ENCODE data around the gene VASH2.
A peak's percentile ranks its signal among the peaks of the same experiment; 100 is the strongest.
"Not testable (repeated sequence)": the region's sequence is repeated elsewhere in the genome, so short reads cannot be mapped to it uniquely, and the experiment has no call there.

Gene VASH2

DNA sequence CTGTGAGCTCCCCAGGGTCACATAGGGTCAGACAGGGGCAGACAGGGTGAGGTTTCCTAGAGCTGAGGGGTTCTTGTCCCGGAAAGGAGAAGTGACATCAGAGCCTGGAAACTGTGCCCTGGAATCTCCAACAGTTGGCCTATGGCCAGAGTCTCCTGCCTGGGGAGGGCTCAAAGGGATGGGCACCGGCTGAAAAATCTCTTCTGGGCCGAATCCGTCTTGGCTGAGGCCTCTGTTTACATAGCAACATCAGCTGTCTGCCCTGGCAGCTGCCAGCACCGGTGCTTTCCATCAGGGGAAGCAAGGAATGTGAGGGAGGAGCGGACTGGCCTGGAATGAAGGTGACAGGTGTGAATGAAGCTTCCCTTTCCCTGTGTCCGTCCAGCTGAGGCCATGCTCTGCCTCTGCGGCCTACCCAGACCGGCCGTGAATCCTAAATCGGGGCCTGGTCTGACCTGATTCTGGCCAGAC lies 30.7 kb downstream of the VASH2 start:
- Mint-ChIP-seq H3K27ac (no peak overlapping the region), H3K4me1 (no peaks in the 10 kb centered on the region), H3K36me3 (no peaks in the 10 kb centered on the region), H3K4me3 (no peak overlapping the region), H3K9me3 (no peaks in the 10 kb centered on the region), H3K27me3 (peaks cover 2% of the 10 kb centered on the region)

DNA sequence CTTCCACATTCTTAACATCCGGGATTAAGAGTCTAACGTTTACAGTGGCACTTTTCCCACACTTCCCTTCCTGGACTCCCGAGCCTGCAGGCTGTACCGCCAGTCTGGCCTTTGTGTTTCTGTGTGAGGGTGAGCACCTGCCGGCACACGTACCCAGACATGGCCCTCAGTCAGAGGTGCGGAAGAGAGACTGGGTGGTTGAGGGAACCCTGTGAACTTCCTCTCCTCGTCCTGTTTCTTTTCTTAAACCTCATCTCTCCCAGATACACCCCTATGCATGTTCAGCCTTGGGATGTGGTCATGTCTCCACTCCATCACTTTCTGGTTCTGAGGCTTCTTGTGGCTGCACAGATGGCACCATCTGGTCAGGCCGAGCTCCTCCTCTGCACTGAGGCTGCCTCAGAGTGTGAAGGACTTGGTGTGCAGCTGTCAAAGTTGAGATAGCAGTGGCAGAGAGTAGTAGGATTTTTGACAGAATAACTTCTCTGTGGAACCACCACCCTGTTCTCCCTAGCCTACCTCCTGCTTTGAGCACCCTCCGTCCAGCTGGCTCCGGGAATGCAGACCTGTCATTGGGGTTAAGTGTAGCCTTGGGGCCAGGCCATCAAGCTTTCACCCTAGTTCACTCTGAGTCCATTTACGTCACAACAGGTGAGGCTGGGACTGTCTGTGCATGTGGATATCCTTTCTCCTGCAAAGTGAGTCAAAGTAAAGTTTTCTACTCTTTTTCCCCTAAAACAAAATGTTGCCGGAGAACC lies 31.4 kb downstream of the VASH2 start:
- H3K36me3 Mint-ChIP-seq: no peaks in the 10 kb centered on the region
- H3K27ac Mint-ChIP-seq: no peak overlapping the region
- H3K4me3 Mint-ChIP-seq: no peak overlapping the region

DNA sequence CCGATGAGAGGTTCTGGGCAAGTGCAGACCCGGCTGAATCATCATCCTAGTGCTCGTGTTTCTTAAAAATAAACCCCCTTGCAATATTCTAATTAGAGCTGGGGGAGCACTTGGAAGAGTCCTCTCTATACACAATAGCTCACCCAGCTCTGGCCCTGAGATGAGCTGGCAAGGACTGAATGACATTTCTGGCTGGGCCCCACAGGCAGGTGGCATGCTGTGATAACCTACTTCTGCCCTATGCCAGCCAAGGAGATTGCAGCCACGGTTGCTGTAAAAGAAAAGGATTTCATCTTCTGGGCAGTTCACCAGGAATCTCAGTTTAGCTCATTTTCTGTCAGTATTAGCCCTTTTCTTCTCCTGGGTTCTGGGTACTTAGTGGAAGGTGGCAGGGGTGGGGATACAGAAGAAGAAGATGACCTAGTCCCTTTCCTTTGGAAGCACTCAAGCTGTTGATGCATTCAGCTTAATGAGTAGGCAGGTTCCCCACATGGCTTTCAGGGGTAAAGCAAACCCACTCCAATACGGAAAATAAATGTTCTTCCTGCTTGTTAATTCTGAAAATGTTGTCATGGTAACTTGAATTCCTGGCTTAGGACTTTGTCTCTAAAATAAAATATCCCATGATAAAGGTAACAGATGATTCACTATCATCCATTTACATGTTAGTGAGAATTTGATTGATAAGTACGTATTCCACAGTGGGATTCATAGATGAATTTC lies 32.2 kb downstream of the VASH2 start:
- H3K9me3 Mint-ChIP-seq: no peaks in the 10 kb centered on the region
- no peak overlapping the region for H3K4me3 Mint-ChIP-seq
- H3K27me3 Mint-ChIP-seq: no peaks in the 10 kb centered on the region

More for the DNA sequence above, 31.4 kb downstream of the VASH2 start:
- Mint-ChIP-seq H3K9me3 (no peaks in the 10 kb centered on the region), H3K27me3 (no peaks in the 10 kb centered on the region), H3K4me1 (no peaks in the 10 kb centered on the region)

DNA sequence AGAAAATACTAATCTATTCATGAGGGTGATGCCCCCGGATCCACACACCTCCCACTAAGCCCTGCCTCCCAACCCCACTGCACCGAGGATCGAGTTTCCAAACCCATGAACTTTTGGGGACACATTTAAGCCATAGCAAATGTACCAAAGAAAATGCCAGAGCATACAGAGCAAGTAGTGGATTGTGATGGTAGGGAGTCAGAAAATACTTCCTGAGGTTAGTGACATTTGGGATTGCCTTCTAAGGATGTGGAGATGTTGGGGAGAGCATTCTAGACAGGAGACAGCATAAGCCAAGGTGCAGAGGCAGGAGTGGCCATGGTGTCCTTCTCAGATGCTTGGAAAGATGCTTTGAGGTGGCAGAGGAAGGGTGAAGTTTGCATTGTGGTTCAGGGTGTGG lies 33.1 kb downstream of the VASH2 start:
- Mint-ChIP-seq H3K27ac (no peak overlapping the region), H3K4me1 (no peaks in the 10 kb centered on the region), H3K4me3 (no peak overlapping the region), H3K36me3 (no peaks in the 10 kb centered on the region), H3K27me3 (no peaks in the 10 kb centered on the region), H3K9me3 (no peaks in the 10 kb centered on the region)

More for the DNA sequence above, 32.2 kb downstream of the VASH2 start:
- Mint-ChIP-seq H3K36me3 (no peaks in the 10 kb centered on the region), H3K4me1 (no peaks in the 10 kb centered on the region), H3K27ac (no peak overlapping the region)

DNA sequence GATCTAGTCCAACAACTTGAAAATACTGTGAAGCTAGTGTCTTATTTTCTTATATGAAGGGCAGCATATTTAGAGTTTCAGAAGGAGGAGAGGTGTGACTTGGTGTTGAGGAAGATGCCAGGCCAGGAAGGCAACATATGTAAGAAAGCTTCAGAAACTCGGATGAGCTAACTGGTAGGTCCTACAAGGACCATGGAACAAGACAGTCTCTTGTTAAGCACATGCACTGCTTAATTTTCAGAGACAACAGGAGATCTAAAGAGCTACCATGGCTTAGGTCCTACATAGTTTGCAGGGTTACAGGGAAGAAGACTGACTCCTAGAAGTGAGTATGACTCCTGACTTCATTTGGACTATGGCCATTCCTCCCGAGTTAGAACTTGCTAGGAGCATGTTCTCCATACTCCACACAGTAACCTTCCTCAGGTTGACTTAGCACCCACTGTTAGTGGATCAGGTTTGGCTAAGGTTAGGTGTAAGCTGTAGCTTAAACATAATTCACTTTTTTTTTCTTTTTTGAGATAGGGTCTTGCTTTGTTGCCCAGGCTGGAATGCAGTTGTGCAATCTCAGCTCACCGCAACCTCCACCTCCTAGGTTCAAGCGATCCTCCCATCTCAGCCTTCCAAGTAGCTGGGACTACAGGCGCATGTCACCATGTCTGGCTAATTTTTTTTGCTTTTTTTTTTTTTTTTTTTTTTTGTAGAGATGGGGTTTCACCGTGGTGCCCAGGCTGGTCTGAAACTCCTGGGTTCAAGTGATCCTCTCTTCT lies 34.4 kb downstream of the VASH2 start:
- Mint-ChIP-seq H3K4me3 (no peak overlapping the region), H3K27ac (no peak overlapping the region)

DNA sequence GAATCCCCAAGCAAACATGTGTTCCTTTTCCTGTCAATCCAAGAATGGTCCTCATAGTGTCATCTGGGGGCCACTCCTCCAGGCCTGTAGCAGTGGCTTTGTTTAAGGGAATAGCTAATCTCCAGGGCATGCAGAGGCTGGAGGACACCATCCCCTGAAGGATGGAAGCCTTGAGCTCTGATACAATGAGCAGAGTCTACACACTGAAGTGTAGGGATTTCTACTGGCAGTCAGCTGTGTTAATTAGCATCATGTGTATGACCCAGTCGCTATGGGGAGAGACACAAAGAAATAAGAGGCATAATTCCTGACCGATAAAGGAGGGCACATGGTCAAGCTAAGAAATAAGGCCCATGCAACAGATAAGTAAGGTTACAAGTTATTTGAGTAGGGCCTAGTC lies 36.2 kb downstream of the VASH2 start:
- H3K27ac Mint-ChIP-seq: no peak overlapping the region
- H3K9me3 Mint-ChIP-seq: no peaks in the 10 kb centered on the region
- H3K27me3 Mint-ChIP-seq: no peaks in the 10 kb centered on the region
- no peaks in the 10 kb centered on the region for H3K36me3 Mint-ChIP-seq
- peaks cover 10% of the 10 kb centered on the region for H3K4me1 Mint-ChIP-seq
- no peak overlapping the region for H3K4me3 Mint-ChIP-seq

More for the DNA sequence above, 34.4 kb downstream of the VASH2 start:
- peaks cover 1% of the 10 kb centered on the region for H3K4me1 Mint-ChIP-seq
- H3K9me3 Mint-ChIP-seq: no peaks in the 10 kb centered on the region
- no peaks in the 10 kb centered on the region for H3K27me3 Mint-ChIP-seq
- H3K36me3 Mint-ChIP-seq: no peaks in the 10 kb centered on the region

DNA sequence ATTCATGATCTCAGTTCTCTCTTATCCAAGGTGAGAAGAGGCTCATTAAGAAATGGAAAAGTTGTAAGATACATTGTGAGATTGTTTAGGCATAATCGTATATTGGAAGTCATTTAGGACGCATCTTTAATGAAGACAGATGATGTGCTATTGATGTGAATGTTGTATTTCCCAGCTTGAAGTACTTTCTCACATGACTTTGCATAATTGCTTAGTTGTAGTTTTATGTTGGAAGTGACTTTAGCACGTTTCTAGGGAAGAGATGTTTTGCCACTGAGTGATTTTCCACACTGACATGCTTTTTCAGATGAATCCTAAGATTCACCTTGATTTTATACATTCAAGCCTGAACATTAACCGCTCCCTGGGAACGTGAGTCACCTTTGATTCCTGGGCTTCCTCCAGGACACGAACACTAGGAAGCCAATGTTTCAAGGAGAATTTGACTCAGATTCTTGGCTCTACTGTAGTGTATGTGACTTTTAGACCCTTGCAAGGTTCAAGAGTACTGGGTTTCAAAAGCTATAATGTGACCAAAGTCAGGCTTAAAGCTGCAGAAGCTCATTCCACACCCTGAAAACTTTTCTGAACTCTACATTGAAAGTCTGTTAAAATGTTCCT lies 37.5 kb downstream of the VASH2 start:
- Mint-ChIP-seq H3K36me3 (peaks cover 1% of the 10 kb centered on the region), H3K4me1 (peaks cover 15% of the 10 kb centered on the region), H3K27me3 (no peaks in the 10 kb centered on the region), H3K9me3 (no peaks in the 10 kb centered on the region), H3K27ac (no peak overlapping the region), H3K4me3 (no peak overlapping the region)

DNA sequence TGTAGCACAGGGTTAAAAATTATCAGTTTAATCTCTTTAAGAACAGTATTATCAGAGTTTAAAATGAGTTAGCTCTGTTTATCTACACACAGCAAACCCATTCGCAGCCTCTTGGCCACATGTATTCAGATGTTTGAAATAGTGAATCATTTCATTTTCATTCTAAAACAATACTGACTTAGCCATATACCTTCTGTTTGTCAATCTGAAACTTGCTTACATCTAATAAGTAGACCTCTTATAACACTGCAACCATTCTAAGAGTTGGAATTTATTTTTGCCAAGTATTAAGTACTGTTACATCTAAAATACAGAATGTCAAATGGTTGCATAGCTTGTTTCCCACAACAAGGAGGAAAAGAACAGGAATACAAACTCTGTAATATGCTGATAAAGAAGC lies 39.9 kb downstream of the VASH2 start:
- H3K27me3 Mint-ChIP-seq: no peaks in the 10 kb centered on the region
- peaks cover 15% of the 10 kb centered on the region for H3K4me1 Mint-ChIP-seq
- H3K27ac Mint-ChIP-seq: no peak overlapping the region
- H3K4me3 Mint-ChIP-seq: no peak overlapping the region
- H3K9me3 Mint-ChIP-seq: no peaks in the 10 kb centered on the region
- peaks cover 5% of the 10 kb centered on the region for H3K36me3 Mint-ChIP-seq

DNA sequence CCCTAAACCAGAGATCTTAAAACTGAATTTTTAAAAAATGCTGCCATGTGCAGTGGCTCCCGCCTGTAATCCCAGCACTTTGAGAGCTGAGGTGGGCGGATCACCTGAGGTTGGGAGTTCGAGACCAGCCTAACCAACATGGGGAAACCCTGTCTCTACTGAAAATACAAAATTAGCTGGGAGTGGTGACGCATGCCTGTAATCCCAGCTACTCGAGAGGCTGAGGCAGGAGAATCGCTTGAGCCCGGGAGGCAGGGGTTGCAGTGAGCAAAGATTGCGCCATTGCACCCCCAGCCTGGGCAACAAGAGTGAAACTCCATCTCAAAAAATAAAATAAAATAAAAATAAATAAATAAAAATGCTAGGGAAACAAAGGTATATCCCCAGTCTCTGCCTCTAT lies 43.6 kb downstream of the VASH2 start:
- Mint-ChIP-seq H3K4me1 (peaks cover 20% of the 10 kb centered on the region), H3K36me3 (peaks cover 10% of the 10 kb centered on the region)
- not testable (repeated sequence) for H3K4me3 Mint-ChIP-seq, H3K27ac Mint-ChIP-seq, H3K27me3 Mint-ChIP-seq, H3K9me3 Mint-ChIP-seq

DNA sequence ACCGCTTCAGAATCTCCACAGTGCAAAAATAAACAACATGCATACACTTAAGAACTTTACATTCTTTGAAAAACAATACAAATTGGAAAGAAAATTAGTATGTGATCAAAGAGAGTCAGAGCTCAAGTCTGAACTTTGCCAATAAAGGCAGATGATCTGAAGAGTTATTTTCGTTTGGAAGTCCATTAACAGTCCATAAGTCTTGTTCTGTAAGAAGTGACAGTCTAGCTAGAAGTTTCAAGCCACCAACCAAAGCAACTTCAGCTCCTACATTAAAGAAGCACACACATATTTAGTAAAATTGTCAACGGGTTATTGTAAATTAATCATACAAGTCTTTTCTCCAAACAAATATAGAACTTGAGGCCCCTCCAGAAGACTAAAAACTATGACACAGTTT lies 44.6 kb downstream of the VASH2 start:
- H3K4me3 Mint-ChIP-seq: no peak overlapping the region
- H3K27me3 Mint-ChIP-seq: no peaks in the 10 kb centered on the region
- H3K27ac Mint-ChIP-seq: no peak overlapping the region
- H3K4me1 Mint-ChIP-seq: peaks cover 17% of the 10 kb centered on the region
- no peaks in the 10 kb centered on the region for H3K9me3 Mint-ChIP-seq
- H3K36me3 Mint-ChIP-seq: peaks cover 14% of the 10 kb centered on the region

DNA sequence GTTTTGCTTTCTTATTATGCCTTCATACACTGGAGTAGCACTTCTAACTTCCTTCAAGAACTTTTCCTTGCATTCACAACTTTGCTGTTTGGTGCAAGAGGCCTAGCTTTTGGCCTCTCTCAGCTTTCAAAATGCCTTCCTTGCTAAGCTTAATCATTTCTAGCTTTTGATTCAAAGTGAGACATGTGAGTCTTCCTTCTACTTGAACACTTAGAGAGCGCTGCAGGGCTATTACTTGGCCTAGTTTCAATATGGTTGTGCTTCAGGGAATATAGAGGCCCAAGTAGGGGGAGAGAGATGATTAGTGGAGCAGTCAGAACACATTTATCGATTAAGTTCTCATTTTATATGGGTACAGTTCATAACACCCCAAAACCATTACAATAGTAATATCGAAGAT lies 52.9 kb downstream of the VASH2 start:
- Mint-ChIP-seq H3K27me3 (no peaks in the 10 kb centered on the region), H3K27ac (peak overlapping the region; percentile 52), H3K4me1 (peaks cover 3% of the 10 kb centered on the region), H3K4me3 (no peak overlapping the region), H3K36me3 (peaks cover 9% of the 10 kb centered on the region), H3K9me3 (no peaks in the 10 kb centered on the region)

DNA sequence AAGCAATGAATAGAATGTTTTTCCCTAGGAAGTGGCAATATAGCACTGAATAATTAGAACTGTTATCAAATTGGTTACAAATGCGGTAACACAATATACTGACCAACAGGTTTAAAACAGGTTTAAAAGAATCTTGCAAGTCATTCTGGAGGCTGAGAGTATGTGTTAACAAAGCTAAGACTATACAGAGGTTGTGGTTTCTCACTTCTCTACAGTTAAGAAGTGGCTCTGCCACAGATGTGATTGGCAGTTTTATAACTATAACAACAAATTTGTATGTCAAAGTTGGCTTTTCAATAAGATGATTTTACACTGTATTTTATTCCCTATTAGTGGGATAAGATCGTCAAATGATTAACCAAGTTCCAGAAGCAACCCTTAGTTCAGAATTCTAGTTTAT lies 58.2 kb downstream of the VASH2 start:
- Mint-ChIP-seq H3K4me1 (peaks cover 37% of the 10 kb centered on the region), H3K9me3 (no peaks in the 10 kb centered on the region), H3K27me3 (no peaks in the 10 kb centered on the region), H3K27ac (no peak overlapping the region), H3K36me3 (peaks cover 10% of the 10 kb centered on the region), H3K4me3 (no peak overlapping the region)

DNA sequence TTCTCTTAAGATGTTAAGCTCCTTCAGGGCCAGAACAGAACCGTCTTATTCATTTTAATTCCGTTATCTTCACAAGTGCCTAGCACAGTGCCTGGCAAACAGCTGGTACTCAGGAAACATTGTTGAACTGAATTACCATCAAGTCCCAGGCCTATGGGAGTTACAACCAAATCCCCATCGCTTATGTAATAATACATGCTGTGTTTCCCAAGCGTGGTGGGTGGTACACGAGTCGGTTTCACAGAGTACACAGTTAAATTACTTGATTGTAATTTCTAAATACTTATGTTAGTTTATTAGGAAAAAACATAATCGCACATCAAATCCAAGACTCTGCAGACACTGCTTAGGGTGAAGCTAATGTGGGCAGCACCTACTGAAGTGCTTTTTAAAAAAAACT lies 64.3 kb downstream of the VASH2 start:
- Mint-ChIP-seq H3K4me3 (peak overlapping the region; percentile 100), H3K36me3 (peaks cover 6% of the 10 kb centered on the region), H3K27me3 (no peaks in the 10 kb centered on the region), H3K27ac (peak overlapping the region; percentile 100), H3K4me1 (peaks cover 43% of the 10 kb centered on the region), H3K9me3 (no peaks in the 10 kb centered on the region)

DNA sequence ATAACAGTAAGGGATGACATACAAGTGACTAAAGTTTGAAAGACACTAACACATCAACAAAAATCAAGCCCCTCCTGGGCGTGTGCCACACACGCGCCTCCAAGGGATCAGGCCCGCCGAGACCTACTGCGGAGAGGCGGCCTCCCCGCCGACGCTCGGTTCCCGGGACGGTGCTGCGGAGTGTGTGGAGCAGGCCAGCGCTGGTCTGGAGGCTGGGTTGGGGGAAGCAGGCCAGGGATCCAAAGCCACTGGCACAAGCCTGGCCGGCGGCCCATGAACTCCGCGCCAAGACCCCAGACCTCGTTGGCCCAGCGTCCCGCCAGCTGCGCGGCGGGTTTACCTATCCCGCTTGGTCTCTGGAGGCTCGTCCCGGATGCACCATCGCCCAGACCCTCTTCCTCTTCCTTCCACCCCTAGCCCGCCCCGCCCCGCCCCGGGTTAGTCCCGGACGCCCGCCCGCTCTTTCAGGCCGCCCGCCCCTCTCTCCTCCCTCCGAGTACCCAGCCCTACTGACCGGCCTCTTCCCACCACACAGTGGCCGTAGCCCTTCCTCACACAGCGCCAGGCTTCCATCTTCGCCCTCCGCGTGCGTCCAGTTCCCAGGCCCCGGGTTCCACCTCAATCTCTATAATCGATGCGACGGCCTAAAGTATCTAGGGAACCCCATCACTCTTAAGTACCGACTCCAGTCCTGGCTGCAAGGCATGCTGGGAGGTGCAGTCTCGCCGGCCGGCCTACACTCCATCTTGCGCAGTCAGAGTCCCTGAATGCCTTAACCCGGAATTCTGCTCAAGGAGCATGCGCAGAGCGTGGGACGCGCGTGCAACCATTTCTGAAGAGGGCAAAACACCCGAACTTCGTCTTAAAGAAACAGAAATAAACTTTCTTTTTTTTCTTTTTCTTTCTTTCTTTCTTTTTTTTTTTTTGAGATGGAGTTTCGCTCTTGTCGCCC lies 65.0 kb downstream of the VASH2 start, which contains the start of gene ANGEL2:
Gene ANGEL2, minus strand, starts transcription at position 769 of the 952 bp plus-strand sequence. Its CDS starts 196 bp downstream, at position 573.
- Mint-ChIP-seq H3K4me3 (peak within 1 kb of the TSS; percentile 100), H3K36me3 (peaks cover 6% of the 10 kb centered on the region), H3K4me1 (peaks cover 43% of the 10 kb centered on the region), H3K9me3 (no peaks in the 10 kb centered on the region), H3K27ac (peak within 1 kb of the TSS; percentile 100), H3K27me3 (no peaks in the 10 kb centered on the region)
